PC-3 (cell line): ENCODE results near the gene PTPRN2. TPM values are rescaled to one million over a fixed set of nuclear protein-coding genes. Genes with fewer than 3 reads are reported as not detected.

ENCODE experiments used
- ATAC-seq: fragments of 200-7000 bp; cut with Tn5 transposase; 2 replicates; pipeline ENCODE4 v1.9.1; 2020; ENCODE audit warnings: mild to moderate bottlenecking, moderate library complexity
- BruUV-seq: library from RNA; stranded (reverse); fragments of 400-500 nt; replicated peaks from 2 replicates; lab custom pipeline; 2021; lab: Mats Ljungman, UMichigan
- CTCF ChIA-PET: fragments of 300-600 bp; sonication (Branson Sonifier 250); formaldehyde crosslinking; loops from one replicate; lab custom pipeline; 2022; ENCODE audit warnings: antibody characterized with exemption; lab: Charles Lee
- POLR2A ChIA-PET: fragments of 300-600 bp; sonication (Branson Sonifier 250); formaldehyde crosslinking; loops from one replicate; lab custom pipeline; 2022; ENCODE audit warnings: antibody characterized with exemption; ENCODE audit not compliant: unreplicated experiment; lab: Charles Lee
- DNase-seq: peaks from one replicate; pipeline ENCODE4 v3.0.0-alpha.2; 2015
- H2AFZ ChIP-seq: fragments of 300-600 bp; sonication (generic); 2 replicates; pipeline ENCODE4 v1.6.0; 2016; ENCODE audit warnings: antibody characterized with exemption, low read length
- H3F3A ChIP-seq: fragments of 300-600 bp; sonication (generic); one replicate; pipeline ENCODE4 v1.6.0; 2017; ENCODE audit warnings: antibody characterized with exemption, low read length, control low read depth, mild to moderate bottlenecking; ENCODE audit not compliant: unreplicated experiment
- H3K27ac ChIP-seq: fragments of 300-600 bp; sonication (generic); 2 replicates; pipeline ENCODE4 v1.5.1; 2016; ENCODE audit warnings: mild to moderate bottlenecking, low read length
- H3K27me3 ChIP-seq: fragments of 300-600 bp; sonication (generic); 2 replicates; pipeline ENCODE4 v1.6.1; 2016; ENCODE audit warnings: low read length, mixed read lengths
- H3K36me3 ChIP-seq: fragments of 300-600 bp; sonication (generic); 2 replicates; pipeline ENCODE4 v1.6.1; 2016; ENCODE audit warnings: low read depth, mixed run types, low read length, mixed read lengths
- H3K4me1 ChIP-seq: fragments of 300-600 bp; sonication (generic); 2 replicates; pipeline ENCODE4 v1.5.1; 2016; ENCODE audit warnings: low read length; ENCODE audit not compliant: insufficient read depth
- H3K4me2 ChIP-seq: fragments of 300-600 bp; sonication (generic); 2 replicates; pipeline ENCODE4 v1.6.0; 2016; ENCODE audit warnings: low read length
- H3K4me3 ChIP-seq: fragments of 300-600 bp; sonication (generic); 2 replicates; pipeline ENCODE4 v1.5.1; 2016; ENCODE audit warnings: mild to moderate bottlenecking, low read length, mixed read lengths
- H3K79me2 ChIP-seq: fragments of 300-600 bp; sonication (generic); 2 replicates; pipeline ENCODE4 v1.6.1; 2017; ENCODE audit warnings: low read length, mixed read lengths
- H3K9ac ChIP-seq: fragments of 300-600 bp; sonication (generic); 2 replicates; pipeline ENCODE4 v1.6.0; 2016; ENCODE audit warnings: mild to moderate bottlenecking, low read length
- H3K9me2 ChIP-seq: fragments of 300-600 bp; sonication (generic); replicated peaks from 2 replicates; pipeline ENCODE4 v1.6.1; 2016; ENCODE audit warnings: mixed run types, low read length, mixed read lengths
- H3K9me3 ChIP-seq: fragments of 300-600 bp; sonication (generic); 2 replicates; pipeline ENCODE4 v1.6.1; 2016; ENCODE audit warnings: low read length, mixed read lengths
- H4K20me1 ChIP-seq: fragments of 300-600 bp; sonication (generic); 2 replicates; pipeline ENCODE4 v1.6.1; 2016; ENCODE audit warnings: low read length, mixed read lengths
- EZH2 ChIP-seq: fragments of 300-600 bp; sonication (generic); IDR thresholded peaks from one replicate; pipeline ENCODE4 v1.6.1; 2017; ENCODE audit warnings: antibody characterized with exemption, mild to moderate bottlenecking, low read length; ENCODE audit not compliant: unreplicated experiment
- EZH2phosphoT487 ChIP-seq: fragments of 300-600 bp; sonication (generic); IDR thresholded peaks from 2 replicates; pipeline ENCODE4 v1.6.1; 2018; ENCODE audit warnings: mild to moderate bottlenecking, antibody characterized with exemption, low read length, borderline replicate concordance
- intact Hi-C: fragments of 100-400 bp; cut with micrococcal nuclease; formaldehyde crosslinking; loops from 2 replicates; pipeline ENCODE4 v1.9.0; 2023
- total RNA-seq: library from RNA; depleted of rRNA; stranded (reverse); fragments of >200 nt; gene quantifications from 2 replicates; pipeline ENCODE4 v1.2.3, GENCODE V29; 2014
- TF ChIP-seq, protein P1 (sequence below): fragments of 300-600 bp; sonication (generic); conservative IDR thresholded peaks from 2 replicates; pipeline ENCODE4 v1.5.1; 2017; ENCODE audit warnings: antibody characterized with exemption, low read depth, mild to moderate bottlenecking, low read length

Gene PTPRN2
- total RNA-seq, 1 experiment from 2014 or later = 3.2 TPM

DNA sequence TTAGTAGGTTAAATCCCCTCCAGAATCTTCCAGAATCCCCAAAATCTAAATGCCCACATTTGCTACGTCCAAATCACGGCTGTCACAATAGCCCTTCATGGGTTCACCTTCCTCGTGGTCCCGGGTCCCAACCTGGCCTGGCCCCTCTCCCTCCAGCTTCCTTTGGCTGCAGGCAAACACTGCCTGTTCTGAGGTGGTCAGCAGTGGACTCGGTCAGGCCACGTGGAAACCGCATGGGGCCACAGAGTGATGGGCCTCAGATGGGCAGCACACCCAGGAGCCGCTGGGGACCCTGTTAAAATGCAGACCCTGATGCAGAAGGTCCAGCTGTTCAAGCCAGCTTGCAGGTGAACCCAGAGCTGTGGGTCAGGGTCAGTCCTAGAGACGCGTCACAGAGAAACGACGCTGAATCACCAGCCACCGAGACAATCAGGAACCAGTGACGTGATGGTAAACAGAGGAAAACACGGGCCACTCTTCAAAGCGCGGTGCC is 662.2 kb downstream of the PTPRN2 start:
- intact Hi-C loops = no loop called here
- ChIA-PET POLR2A (no interaction called here), CTCF (no interaction called here)
- no peak overlapping the region for H3K9ac ChIP-seq
- H2AFZ ChIP-seq = no peak overlapping the region
- no peaks in the 10 kb centered on the region for H3K36me3 ChIP-seq
- H3K4me2 ChIP-seq = no peak overlapping the region
- ATAC-seq = no peak
- H3K4me1 ChIP-seq = no peaks in the 10 kb centered on the region
- H4K20me1 ChIP-seq = no peaks in the 10 kb centered on the region
- no peaks in the 10 kb centered on the region for H3K79me2 ChIP-seq
- TF ChIP-seq, protein P1, sequence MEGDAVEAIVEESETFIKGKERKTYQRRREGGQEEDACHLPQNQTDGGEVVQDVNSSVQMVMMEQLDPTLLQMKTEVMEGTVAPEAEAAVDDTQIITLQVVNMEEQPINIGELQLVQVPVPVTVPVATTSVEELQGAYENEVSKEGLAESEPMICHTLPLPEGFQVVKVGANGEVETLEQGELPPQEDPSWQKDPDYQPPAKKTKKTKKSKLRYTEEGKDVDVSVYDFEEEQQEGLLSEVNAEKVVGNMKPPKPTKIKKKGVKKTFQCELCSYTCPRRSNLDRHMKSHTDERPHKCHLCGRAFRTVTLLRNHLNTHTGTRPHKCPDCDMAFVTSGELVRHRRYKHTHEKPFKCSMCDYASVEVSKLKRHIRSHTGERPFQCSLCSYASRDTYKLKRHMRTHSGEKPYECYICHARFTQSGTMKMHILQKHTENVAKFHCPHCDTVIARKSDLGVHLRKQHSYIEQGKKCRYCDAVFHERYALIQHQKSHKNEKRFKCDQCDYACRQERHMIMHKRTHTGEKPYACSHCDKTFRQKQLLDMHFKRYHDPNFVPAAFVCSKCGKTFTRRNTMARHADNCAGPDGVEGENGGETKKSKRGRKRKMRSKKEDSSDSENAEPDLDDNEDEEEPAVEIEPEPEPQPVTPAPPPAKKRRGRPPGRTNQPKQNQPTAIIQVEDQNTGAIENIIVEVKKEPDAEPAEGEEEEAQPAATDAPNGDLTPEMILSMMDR = no peak
- TF ChIP-seq EZH2 (no peak), EZH2phosphoT487 (no peak)
- H3K4me3 ChIP-seq = no peak overlapping the region
- H3K9me3 ChIP-seq = 0 out of 2 replicates have a peak, but pooled peaks cover 1% of the 10 kb centered on the region
- H3K27me3 ChIP-seq = peaks cover 29% of the 10 kb centered on the region
- no peaks in the 10 kb centered on the region for H3K9me2 ChIP-seq
- no TSS peak for BruUV-seq
- no peaks in the 10 kb centered on the region for H3F3A ChIP-seq
- H3K27ac ChIP-seq = no peak overlapping the region
- no peak for DNase-seq

DNA sequence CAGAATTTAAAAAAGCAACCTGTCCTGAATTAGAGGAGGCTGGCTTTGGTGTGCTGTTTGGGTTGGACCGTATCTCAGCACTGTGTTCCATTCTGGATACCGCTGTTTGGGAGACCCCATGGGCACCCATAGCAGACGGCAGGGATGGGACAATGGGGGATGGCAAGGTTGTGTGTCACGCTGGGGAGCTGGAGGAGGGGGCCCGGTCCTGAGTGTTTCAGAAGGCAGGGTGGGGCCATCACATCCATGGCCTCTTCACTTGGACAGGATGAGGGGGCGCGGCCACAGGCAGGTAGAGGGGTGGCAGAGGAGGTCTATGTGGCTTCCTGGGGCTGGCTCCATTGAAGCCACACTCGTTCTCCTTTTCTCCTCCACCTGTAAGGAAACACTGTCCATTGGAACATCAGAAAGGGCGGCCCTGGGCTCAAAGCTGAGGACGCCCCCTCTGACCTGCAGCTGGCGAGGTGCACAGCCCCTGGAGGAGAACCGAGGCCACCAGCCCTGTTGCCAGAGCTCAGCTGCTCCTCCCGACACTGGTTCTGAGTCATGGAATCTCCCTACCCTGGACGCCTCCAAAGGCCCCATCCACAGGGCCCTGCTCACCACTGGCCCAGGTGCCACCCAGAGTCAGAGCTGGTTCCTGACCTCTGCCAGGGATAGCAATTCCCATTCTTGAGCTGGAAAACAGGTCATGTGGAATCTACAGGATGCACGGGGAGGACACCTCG is 663.6 kb downstream of the PTPRN2 start:
- Histone ChIP-seq H3K9me2 (no peaks in the 10 kb centered on the region), H3K36me3 (no peaks in the 10 kb centered on the region), H3K4me3 (no peak overlapping the region), H3K9ac (no peak overlapping the region), H4K20me1 (no peaks in the 10 kb centered on the region), H3K79me2 (no peaks in the 10 kb centered on the region), H3K27ac (no peak overlapping the region), H3K27me3 (peaks cover 32% of the 10 kb centered on the region), H3K4me1 (no peaks in the 10 kb centered on the region), H3K9me3 (no peaks in the 10 kb centered on the region), H3F3A (no peaks in the 10 kb centered on the region), H3K4me2 (no peak overlapping the region), H2AFZ (no peak overlapping the region)
- TF ChIP-seq EZH2 (no peak), EZH2phosphoT487 (no peak)
- TF ChIP-seq, protein P1 = no peak
- ChIA-PET CTCF (no interaction called here), POLR2A (no interaction called here)
- DNase-seq = no peak
- no TSS peak for BruUV-seq
- ATAC-seq = no peak
- intact Hi-C loops = no loop called here

GRCh38 chr7:157922576-157922975 is 665.0 kb downstream of the PTPRN2 start:
- Histone ChIP-seq H3K9me2 (no peaks in the 10 kb centered on the region), H3K4me3 (no peak overlapping the region), H3F3A (no peaks in the 10 kb centered on the region), H3K27ac (no peak overlapping the region), H3K9ac (no peak overlapping the region), H4K20me1 (no peaks in the 10 kb centered on the region), H3K36me3 (no peaks in the 10 kb centered on the region), H3K4me1 (no peaks in the 10 kb centered on the region), H3K79me2 (no peaks in the 10 kb centered on the region), H2AFZ (no peak overlapping the region), H3K9me3 (no peaks in the 10 kb centered on the region), H3K27me3 (peaks cover 39% of the 10 kb centered on the region), H3K4me2 (no peak overlapping the region)
- POLR2A ChIA-PET = no interaction called here
- no peak for ATAC-seq
- no peak for DNase-seq
- CTCF ChIA-PET = no interaction called here
- TF ChIP-seq, protein P1 = no peak
- TF ChIP-seq EZH2phosphoT487 = no peak
- no peak for TF ChIP-seq EZH2
- intact Hi-C loops = no loop called here
- BruUV-seq = no TSS peak
